Measurements from ENCODE around the gene LIMA1. TPM values are rescaled to one million over a fixed set of nuclear protein-coding genes. Genes with fewer than 3 reads are reported as not detected.
A peak's percentile ranks its signal among the peaks of the same experiment; 100 is the strongest.

LIMA1 gene
- total RNA-seq, 1 donor from 2014 or later: 66.1 TPM

DNA sequence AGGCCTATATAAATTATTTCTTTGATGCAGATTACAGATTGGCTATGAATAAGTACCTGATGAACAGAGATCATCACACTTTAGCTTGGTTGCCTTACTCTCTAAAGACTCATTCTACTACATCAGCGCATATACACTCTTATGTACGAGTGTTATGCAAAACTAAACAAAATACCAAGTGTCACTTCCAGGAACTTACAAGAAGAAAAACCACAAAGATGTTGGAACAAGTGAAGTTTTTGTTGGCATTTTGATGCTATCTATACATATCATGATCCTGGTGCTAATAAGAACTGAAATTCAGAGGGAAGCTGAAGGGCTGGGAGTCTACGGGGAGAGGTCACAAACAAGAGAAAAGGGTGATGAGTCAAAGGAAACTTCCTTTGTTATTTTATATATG lies 68.3 kb downstream of the LIMA1 start:
- no peak for DNase-seq

DNA sequence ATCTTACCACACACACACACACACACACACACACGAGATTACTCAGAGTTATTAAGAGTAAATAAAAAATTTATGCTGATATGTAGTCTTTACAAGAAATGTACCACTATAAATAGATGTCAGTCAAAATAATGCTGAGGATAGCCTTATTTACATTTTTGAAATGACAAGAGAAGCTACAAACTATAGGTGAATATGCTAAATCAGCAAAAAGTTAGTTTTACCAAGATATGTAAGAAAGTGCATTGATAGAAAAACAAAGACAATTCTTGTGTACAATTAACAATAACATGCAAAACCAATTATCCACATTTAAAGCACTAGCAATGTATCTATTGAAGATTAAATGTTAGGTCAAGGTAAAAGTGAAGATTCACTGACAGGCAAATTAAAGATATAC lies 69.3 kb downstream of the LIMA1 start:
- no peak for DNase-seq

DNA sequence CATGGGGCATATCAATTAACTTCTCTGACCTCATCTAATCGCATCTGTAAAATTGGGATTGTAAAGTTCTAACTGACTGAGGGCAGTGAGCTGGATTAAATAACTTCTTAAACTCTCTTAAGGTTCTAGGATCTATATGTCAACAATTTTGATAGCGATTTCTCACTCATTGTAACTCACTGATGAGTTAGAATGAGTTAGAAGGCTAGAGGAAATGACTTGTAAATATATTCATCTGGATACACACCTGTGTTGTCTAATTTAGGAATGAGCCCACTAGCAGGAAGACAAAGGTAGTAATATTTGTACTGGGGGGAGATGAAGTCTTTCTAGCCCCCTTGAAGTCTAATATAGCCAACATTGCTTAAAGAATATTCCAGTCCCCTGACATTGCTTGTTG lies 69.9 kb downstream of the LIMA1 start:
- no peak for DNase-seq

DNA sequence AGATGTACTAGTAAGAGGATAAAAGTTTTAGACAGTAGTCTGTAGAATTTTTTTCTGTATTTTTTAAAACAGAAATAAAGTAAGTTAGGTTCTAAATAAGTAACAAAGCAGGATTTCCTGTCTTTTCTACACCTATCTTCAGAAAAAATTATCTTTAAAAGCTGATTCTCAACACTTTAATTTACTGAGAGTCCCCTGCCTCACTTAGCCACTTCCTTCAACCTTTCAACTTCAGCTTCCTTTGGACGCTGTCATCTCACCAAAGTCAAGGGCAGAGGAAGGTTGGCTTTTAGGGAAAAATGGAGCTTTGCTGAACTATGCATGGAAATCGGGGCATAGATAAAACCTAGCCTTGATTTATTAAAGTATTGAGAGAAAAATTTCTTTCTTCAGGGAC lies 71.3 kb downstream of the LIMA1 start:
- DNase-seq: no peak

DNA sequence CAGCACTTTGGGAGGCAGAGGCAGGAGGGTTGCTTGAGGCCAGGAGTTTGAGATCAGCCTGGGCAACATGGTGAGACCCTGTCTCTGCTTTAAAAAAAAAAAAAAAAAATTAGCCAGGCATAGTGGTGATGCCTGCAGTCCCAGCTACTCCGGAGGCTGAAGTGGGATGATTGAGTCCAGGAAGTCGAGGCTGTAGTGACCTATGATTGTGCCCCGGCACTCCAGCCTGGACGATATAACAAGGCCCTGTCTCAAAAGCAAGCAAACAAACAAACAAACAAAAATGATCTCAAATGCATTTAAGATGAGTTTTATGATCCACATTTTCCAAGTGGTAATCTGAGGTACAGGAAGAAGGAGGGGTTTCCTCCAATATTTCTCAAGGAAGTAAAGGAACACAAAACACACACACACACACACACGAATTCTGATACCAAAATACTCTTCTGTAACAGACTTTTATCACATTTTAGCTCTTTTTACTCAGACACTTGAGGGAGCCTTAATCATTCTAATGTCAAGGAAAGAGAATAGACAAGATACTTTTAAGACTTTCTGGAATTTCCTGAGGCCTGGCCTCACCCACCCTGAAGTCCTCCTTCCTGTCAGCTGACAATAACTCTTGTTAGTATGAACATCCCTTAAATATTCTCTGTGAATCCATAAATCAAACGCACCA lies 71.8 kb downstream of the LIMA1 start:
- no peak for DNase-seq

DNA sequence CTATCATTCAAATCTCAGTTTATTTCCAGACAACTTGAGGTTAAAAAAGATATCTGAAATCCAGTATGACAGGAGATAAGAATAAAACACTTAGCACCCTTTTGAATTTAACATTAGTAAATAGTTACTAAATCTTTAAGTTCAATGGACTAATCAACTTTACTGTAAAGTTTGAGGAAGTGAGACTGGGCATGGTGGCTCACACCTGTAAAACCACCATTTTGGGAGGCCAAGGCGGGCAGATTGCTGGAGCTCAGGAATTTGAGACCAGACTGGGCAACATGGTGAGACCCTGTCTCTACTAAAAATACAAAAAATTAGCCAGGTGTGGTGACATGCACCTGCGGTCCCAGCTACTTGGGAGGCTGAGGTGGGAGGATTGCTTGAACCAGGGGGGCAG lies 75.9 kb downstream of the LIMA1 start:
- no peak for DNase-seq

DNA sequence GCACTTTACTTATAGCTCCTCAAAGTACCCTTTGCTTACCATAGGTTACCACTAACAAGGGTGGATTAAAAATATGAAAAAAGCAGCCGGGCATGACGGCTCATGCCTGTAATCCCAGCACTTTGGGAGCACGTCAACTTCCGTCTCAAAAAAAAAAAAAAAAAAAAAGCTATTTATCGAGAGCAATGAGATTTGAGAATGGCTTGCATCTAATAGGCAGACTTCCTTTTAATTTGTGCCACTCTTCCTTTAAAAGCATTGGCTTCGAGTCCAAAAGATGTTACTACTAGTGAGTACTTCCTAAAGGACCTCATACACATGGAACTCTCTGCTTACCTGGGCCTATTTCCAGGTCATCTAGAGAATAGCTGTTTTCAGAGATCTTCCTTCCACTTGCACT lies 77.7 kb downstream of the LIMA1 start:
- DNase-seq: no peak

DNA sequence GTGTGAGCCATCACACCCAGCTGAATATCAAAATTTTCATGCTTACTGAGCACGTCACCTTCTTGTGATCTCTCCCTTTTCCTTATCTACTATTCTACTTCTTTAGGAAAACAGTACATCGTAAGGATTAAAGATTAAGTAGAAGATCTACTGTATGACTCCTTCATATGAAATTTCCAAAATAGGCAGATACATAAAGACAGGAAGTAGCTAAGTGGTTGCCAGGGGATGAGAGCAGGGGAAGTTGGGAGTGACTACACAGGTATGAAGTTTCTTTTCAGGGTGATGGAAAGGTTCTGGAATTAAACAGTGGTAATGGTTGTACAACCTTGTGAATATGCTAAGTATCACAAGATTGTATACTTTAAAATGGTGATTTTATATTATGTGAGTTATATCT lies 79.6 kb downstream of the LIMA1 start:
- no peak for DNase-seq

DNA sequence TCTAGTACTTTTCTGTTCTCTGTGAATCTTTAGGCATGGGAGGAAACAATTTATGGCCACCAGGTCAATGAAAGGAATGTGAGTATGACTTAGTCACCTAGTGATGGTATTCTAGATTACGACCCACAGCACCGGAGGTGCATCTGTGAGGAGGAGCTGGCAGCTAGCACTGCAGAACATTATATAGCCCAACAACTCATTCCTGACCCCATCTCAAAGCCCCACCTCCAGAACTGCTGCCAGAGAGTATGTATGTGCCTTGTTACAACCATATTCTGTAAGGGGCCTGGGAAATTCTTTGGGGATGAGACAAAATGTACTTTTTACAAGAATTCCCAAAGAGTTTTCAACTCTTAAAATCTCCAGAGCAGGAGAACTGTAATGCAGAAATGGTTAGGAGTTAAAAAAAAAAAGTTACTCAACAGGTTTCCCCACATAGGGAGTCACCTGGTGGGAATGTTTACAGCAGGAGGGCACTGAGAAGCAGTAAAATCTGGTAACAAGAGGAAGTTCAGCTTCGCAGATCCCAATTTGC lies 81.3 kb downstream of the LIMA1 start:
- peak; percentile 56 for DNase-seq

DNA sequence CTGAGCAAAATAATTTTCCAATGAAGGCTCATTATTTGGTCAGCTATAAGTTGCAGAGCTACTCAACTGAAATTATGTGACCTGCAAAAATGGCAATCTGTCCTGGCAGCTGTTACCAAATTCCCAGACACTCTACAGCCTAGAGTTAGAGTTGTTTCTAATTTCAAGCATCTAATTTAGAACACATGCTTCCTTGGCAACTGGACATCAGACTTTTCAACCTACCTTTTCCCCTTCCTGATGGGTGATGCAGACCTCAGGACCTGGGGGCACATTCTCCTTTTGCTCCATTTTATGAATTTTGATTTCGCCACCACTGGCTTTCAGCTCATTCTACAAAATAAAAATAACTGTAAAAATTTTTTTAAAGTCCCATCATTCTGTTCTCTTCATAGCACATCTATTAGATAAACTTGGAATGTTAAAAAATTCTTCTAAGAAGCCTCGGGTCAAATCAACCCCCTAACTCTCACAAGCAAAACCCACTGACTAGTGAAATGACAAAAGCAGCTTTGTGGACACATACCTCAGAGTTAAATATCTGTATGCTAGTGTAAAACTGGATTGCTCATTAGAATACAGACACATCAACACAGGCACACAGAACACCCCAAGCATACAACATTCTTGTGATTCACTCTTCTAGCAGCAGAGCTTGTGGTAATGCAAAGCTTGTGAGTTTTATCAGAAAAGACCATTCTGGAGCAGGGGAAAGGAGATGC lies 82.6 kb downstream of the LIMA1 start:
- peak; percentile 63 for DNase-seq

DNA sequence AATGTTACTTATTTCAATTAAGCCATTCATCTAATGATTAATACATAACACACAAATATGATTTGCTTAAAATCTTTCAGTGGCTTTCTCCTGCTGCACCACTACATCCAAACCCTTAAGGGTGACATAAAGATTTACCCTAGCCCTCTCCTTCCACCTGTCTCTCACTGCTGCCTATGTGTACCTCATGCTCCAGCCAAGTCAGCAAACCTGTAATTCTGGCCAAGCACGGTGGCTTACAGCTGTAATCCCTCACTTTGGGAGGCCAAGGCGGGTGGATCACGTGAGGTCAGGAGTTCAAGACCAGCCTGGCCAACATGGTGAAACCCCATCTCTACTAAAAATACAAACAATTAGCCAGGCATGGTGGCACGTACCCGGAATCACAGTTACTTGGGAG lies 84.5 kb downstream of the LIMA1 start:
- DNase-seq: no peak

DNA sequence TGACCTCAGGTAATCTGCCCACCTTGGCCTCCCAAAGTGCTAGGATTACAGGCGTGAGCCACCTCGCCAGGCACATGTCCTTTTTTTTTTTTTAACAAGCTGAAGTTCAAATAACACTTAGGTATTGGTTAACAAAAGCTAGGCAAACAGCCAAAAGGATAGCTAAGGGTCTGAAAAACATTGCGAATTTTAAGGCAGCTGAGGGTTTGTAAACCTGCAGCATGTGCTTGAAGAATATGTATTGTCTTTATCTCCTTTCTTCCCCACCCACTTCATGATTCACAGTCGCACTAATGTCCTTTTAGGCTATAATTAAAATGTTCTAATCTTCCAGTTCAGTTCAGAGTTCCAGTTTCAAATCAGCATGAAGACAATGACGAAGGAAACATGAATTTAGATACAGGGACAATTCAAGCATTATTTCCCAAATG lies 86.0 kb downstream of the LIMA1 start:
- DNase-seq: no peak

DNA sequence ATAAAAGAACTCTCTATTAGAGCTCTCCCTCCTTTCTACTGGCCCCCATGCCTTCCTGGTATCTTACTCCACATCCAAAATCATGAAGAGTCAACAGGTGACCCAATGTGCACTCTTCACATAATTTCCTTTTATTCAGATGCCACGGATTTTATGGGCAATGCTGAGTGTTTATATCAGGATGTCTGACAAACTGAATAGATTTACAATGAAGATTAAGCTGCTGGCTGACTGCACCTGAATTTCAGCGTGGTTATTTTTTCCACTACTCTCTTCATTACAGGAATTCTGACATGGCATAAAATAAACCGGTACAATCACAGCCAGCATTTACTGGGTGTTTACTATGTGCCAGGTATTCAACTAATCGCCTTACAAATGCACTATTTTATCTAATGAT lies 86.8 kb downstream of the LIMA1 start:
- no peak for DNase-seq

DNA sequence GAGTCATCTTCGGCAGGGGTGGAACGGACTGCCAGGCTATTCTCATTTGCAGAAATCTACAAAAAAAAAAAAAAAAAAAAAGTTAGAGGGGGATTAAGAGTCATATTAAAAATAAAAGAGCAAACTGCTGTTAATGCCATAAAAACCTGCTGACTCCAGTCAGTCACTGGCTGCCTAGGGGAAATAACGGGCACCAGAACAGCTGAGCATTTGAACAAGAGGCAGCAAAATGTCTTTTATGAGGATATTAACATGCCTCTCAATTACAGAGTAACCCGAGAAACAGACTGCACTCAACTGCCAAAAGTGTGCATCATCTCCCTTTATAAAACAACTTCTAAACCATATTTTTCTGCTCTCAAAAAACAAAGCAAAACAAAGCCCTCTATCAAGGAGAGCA lies 87.5 kb downstream of the LIMA1 start:
- peak; percentile 89 for DNase-seq

DNA sequence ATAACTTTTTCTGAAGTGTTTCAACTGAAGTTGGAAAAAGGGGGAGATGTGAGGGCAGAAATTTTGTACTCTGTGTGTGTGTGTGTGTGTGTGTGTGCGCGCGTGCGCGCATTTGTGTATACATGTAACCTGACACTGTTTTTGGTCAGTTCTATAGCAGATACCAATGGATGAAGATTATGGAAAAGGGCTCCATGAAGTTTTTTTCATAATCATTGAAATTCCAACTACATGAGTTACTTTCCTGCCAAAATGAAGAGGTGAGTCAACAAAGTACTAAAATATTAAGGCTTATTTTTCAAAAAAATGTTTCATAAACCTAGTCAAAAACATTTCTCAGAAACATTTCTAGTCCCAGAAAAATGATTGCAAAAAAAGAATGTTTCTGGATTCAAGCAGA lies 90.4 kb downstream of the LIMA1 start:
- no peak for DNase-seq

DNA sequence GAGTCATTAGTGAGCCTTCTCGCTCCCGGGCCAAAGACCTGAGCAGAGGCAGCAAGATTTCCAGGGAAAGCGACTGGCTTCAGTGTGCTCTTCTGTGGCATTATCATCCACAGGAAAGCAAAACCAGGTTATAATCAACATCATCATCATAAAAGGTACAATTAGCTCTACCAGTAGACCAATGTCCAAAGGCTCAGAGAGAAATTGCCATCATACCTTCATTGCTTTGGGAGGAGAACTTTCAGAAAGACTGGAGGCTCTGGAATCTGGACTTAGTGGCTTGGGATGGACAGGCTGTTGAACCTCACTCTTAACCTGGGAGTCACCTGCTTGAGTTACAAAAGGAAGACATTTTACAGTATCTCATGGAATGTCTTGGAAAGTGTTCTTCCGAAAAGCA lies 91.1 kb downstream of the LIMA1 start:
- DNase-seq: no peak

DNA sequence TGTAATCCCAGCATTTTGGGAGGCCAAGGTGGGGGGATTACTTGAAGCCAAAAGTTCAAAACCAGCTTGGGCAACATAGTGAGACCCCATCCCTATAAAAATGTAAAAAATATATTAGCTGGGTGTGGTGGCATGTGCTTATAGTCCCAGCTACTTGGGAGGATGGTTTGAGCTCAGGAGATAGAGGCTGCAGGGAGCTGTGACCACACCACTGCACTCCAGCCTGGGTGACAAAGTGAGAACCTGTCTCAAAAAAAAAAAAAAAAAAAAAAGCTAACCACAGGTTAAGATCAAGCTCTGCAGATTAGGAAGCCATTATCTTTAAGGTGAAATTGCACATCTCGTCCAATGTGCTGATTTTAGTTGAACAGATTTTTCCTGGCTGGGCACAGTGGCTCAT lies 92.5 kb downstream of the LIMA1 start:
- DNase-seq: no peak

DNA sequence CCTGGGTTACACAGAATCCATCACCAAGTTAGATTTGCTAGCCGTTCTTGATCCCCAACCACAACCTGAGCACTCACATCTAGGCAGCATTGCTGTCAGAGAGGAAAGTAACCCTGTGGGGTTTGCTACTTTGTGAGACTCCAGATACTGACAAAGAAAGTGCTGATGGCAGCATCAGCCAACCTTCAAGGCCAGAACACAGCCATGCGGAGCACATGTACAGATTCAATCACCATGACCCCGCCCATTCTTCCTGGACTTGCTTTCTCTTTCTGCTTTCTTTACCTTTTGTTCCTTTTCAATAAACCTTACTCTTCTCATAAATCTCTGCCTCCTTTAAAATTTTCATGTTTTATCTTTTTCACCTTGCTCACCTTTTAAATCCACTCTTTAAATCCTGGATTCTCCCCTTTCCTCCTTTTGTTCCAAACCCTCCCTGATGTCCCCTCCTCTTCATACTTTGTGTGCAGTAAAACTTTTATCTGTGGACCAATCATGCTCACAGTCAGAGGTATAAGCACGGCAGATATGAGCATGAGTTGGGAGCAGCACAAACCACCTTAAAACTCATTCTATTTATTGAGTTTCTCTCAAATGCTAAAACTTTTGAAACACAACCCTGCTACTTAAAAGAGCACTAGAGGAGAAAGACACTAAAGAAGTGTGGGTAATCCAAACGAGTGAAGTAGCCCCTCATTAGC lies 94.3 kb downstream of the LIMA1 start:
- no peak for DNase-seq

DNA sequence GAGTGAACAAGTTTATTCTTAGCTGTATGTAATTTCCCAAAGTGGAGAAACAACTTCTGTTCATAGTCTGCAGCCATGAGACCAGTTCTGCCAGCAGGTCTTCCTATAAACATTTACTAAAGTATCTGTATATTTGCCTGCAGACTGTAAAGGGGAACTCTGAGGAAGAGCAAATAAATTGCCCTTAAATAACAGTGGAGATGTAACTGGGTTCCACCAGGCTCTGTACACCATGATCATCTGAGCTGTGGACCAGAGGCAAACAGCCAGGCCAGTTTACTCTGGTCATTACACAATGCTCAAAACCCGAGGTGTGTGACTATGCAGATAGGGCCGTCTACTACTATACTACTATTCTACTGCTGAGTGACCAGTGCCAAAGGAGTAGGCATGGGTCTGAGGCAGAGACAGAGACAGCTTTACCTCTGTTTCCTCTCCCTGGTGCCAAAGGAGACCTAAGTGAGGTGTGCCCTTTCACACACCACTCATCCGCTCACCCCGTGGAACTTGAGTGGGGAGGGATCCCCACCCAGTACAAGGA lies 95.0 kb downstream of the LIMA1 start:
- no peak for DNase-seq

DNA sequence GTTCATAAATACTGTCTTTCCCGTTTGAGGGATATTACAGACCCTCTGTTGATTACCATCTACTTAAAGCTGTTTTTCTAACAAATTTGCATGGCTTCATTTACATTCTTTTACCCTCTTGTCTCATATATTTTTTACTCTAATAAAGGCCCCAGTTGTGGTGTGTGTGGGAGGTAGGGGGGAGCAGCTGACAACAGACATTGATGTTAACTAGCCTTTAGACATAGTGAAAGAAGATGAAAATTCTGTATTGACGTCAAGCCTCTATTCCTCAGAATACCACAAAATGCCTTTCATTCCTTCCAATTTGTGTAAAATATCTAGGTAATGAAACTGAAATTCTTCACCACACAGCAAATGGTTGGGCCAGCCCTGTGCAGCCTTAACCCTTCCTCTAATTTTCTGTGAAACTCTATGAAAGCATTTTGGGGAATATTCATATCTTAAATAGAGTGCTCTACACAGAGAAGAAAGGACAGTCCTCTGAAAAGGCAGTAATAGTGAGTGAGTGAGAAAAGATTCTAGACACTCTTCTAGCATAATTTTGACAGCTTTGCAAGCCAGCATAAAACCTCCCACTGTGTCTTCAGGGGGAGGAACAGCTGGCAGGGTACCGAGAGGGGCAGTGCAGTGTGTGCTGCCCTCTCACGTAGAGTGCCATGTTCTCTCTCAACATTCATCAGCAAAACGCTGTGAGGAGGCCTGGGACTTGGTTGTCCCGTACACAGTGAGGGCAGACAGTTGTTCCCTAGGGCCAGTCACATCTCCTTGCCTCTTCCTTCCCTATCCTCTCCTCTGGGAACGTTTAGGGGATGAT lies 96.0 kb downstream of the LIMA1 start:
- DNase-seq: peak; percentile 44

DNA sequence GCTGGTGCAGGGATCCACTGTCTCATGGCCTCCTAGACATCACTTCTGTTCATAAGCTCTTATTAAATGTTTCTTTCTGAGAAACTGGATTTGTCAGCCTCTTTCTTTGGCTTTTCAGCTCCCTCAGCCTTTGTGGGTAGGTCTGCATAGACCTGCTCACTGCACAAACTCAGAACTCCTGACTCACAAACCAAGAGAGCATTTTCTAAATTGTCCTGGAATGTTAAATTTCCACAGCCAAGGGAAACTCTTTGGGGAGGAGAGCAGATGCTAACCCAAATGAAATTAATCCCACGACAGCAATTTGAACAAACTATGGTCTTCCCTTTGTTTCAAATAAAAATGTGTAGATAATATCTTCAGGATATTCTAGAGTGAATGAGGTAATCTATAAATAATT lies 96.6 kb downstream of the LIMA1 start:
- no peak for DNase-seq

Measured in tongue (tissue), 2 donors.